Coronary artery (tissue), 2 donors: Measurements from ENCODE around the gene FBXL13.

Source experiments
- DNase-seq: peaks from one replicate; pipeline ENCODE4 v3.0.0-alpha.2; 2017; ENCODE audit warnings: low spot score
- H3K27ac ChIP-seq, 2 donors: fragments of 200-600 bp; sonication (generic); one replicate each; pipeline ENCODE4 v1.5.1; 2016 to 2019
- H3K4me3 ChIP-seq: fragments of 200-600 bp; sonication (generic); 2 replicates; pipeline ENCODE4 v1.5.1; 2016; ENCODE audit warnings: mild to moderate bottlenecking, moderate library complexity
- CTCF ChIP-seq: fragments of 200-600 bp; sonication (generic); IDR thresholded peaks from one replicate; pipeline ENCODE4 v1.5.1; 2019; ENCODE audit warnings: antibody characterized with exemption

Gene FBXL13

DNA sequence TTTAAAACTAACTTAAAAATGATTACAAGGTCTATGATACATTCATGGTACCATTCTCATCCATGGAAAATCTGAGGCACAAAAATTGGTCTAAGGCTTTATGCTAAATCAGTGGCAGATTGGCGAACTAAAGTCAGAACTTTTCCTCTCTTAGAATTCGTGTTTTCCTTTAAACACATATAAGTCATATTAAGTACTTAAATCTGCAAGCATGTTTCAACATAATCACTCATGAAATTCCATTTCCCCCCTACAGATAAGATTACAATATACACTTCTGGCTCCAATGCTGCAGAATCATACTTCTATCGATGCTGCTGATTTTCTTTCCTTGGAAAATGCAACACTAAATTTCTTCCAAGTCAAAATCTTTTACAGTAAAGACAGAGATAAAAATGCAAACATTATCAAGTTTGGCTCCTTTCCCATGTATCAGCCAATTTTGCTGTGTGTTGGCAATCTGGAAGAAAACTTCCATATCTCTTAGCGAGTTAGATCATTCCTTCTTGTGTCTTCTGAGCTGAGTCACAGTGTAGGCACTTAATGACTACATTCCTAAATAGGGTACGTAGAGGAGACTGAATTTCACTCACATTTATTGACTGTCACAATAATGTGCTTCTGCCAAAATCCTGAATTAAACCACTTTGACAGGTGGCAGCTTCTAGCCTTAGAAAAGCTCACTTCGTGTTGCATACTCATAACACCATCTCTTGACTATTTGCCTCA lies 238.2 kb downstream of the FBXL13 start:
- Histone ChIP-seq H3K27ac (peak overlapping the region; percentile 27 to 35), H3K4me3 (peak overlapping the region; percentile 0)
- DNase-seq = no peak
- no peak for TF ChIP-seq CTCF

GRCh38 chr7:102834999-102835398 lies 239.6 kb downstream of the FBXL13 start:
- TF ChIP-seq CTCF = no peak
- Histone ChIP-seq H3K4me3 (no peak overlapping the region), H3K27ac (no peak overlapping the region)
- DNase-seq = no peak

DNA sequence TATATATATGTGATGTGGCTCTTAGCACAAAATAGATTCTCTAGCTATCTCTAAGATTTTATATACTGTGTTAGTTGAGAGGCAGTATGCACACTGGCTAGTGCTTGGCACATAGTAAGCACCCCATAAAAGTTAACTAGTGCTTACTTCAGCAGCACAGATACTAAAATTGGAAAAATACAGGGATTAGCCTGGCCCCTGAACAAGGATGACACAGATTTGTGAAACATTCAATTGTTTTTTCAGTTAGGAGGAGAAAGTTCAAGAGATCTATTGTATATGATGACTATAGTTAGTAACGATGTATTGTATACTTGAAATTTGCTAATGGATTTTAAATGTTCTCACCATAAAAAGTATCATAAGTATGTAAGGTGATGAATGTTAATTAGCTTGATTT lies 240.1 kb downstream of the FBXL13 start:
- TF ChIP-seq CTCF = no peak
- Histone ChIP-seq H3K27ac (no peak overlapping the region), H3K4me3 (no peak overlapping the region)
- DNase-seq = no peak

GRCh38 chr7:102833343-102833742 lies 241.3 kb downstream of the FBXL13 start:
- no peak for TF ChIP-seq CTCF
- no peak overlapping the region for H3K4me3 ChIP-seq
- H3K27ac ChIP-seq = no peak overlapping the region
- DNase-seq = no peak

DNA sequence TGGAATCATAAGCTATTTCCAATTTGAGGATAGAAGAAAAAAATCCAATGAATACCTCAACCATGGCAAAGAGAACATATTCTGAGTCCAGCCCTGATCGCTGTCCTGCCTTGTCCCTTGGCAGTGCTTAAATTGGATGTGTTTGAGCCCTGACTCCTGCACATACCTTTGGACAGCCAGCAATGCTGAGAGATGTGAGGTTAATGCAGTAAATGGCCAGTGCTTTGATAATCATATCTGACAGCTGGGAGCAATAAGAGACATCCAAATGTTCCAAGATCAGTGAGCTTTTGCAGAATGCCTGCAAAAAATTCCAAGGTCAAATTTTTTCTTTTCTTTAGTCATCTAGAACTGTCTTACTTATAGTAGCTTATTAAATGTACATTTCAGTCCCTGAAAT lies 241.9 kb downstream of the FBXL13 start:
- Histone ChIP-seq H3K27ac (no peak overlapping the region), H3K4me3 (no peak overlapping the region)
- TF ChIP-seq CTCF = no peak
- no peak for DNase-seq

DNA sequence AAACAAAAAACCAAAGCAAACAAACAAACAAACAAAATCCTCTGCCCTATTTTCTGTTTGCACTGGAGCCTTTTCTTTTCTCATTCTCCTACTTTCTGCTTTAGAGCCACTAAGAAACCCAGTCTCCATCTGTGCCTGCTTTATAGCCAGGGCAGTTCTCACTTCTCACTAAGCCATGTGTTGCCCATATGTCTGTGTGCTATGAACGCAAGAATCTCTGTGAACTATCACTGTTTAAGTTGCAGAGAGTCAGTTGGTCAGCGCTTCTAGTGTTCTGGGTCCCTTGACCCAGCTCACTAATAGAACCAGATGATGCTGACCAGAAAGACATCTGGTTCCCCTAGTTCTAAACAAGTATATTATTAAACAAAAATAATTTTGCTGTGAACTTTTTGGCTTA lies 244.4 kb downstream of the FBXL13 start:
- no peak for TF ChIP-seq CTCF
- Histone ChIP-seq H3K4me3 (no peak overlapping the region), H3K27ac (no peak overlapping the region)
- DNase-seq = no peak

DNA sequence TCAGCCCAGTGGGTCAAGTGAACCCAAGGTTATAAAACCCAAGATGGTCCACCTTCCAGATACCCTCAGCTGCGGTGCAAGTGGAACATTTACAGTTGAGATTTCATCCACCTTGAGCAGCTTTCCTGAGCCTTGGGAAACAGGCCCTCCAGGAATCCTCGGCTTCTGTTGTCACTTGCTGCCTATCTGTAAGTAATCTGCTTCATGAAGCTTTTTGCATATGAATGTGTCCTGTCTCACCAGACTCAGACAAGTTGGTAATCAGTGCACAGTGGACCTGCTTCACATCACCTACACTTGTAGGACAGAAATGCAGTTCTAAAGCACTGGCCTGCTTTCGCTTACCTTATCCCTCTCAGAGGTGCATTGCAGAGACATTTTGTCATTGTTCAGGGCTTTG lies 245.5 kb downstream of the FBXL13 start:
- TF ChIP-seq CTCF = no peak
- no peak overlapping the region for H3K4me3 ChIP-seq
- no peak for DNase-seq
- no peak overlapping the region for H3K27ac ChIP-seq
